Right lobe of liver (tissue), 4 donors: ENCODE results near the gene KIT.

Experiments used
- POLR2A ChIP-seq: fragments of 450-650 bp; IDR thresholded peaks from one replicate; pipeline ENCODE4 v1.6.1; 2017; ENCODE audit warnings: antibody characterized with exemption, mild to moderate bottlenecking
- TF ChIP-seq, protein P1 (sequence below), 4 donors: fragments of 200-600 bp in 3 of 4; fragments of 450-650 bp in 1 of 4; IDR thresholded peaks; one replicate each; pipeline versions ENCODE4 v1.5.1 to v1.8.0; 2016 to 2022; ENCODE audit warnings: antibody characterized with exemption in 4 of 4, mild to moderate bottlenecking in 2 of 4
- donor health status: DM: no; HTN: no; CAD: no.
- donor health status: DM: no; HTN: no; CAD: no.
- donor health status: DM: no; HTN: yes; CAD: no.

DNA sequence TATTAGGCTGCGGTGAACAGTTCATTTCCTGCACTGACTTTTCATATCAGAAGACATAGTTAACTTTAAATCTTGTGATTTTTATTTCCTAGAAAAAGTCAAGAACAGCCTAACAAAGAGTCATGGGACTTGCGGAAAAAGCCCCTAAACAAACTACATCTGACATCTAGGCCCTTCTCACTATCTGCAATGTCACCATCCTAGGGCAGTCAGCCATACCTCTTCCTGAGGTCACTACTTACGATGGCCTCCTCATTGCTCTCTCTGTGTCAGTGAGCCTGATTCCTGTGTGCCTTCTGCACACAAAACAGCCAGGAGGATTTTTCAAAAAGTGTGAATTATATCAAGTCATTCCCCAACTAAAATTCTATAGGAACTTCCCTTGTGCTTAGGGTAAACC, 22.4 kb upstream of the KIT start:
- TF ChIP-seq, protein P1, sequence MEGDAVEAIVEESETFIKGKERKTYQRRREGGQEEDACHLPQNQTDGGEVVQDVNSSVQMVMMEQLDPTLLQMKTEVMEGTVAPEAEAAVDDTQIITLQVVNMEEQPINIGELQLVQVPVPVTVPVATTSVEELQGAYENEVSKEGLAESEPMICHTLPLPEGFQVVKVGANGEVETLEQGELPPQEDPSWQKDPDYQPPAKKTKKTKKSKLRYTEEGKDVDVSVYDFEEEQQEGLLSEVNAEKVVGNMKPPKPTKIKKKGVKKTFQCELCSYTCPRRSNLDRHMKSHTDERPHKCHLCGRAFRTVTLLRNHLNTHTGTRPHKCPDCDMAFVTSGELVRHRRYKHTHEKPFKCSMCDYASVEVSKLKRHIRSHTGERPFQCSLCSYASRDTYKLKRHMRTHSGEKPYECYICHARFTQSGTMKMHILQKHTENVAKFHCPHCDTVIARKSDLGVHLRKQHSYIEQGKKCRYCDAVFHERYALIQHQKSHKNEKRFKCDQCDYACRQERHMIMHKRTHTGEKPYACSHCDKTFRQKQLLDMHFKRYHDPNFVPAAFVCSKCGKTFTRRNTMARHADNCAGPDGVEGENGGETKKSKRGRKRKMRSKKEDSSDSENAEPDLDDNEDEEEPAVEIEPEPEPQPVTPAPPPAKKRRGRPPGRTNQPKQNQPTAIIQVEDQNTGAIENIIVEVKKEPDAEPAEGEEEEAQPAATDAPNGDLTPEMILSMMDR (IDR thresholded peaks at IDR 0.05), result no peak
- TF ChIP-seq POLR2A, result no peak
